AG09309 (cell line): ENCODE data around the gene NKD2.

ENCODE experiments used
- DNase-seq: peaks from one replicate; pipeline ENCODE4 v3.0.0-alpha.2; 2010; ENCODE audit warnings: low read depth
- H3K4me3 ChIP-seq: 2 replicates; pipeline ENCODE4 v1.5.1; 2011; ENCODE audit warnings: mild to moderate bottlenecking, low read depth, low read length, moderate library complexity; ENCODE audit not compliant: control insufficient read depth
- TF ChIP-seq, protein P1 (sequence below): IDR thresholded peaks from 2 replicates; pipeline ENCODE4 v1.5.1; 2011; ENCODE audit warnings: mild to moderate bottlenecking, low read depth, low read length, inconsistent platforms; ENCODE audit not compliant: insufficient read depth, control insufficient read depth; ENCODE audit errors: missing control alignments

Gene NKD2

GRCh38 chr5:1065891-1066650 is 57.5 kb downstream of the NKD2 start:
- TF ChIP-seq, protein P1, sequence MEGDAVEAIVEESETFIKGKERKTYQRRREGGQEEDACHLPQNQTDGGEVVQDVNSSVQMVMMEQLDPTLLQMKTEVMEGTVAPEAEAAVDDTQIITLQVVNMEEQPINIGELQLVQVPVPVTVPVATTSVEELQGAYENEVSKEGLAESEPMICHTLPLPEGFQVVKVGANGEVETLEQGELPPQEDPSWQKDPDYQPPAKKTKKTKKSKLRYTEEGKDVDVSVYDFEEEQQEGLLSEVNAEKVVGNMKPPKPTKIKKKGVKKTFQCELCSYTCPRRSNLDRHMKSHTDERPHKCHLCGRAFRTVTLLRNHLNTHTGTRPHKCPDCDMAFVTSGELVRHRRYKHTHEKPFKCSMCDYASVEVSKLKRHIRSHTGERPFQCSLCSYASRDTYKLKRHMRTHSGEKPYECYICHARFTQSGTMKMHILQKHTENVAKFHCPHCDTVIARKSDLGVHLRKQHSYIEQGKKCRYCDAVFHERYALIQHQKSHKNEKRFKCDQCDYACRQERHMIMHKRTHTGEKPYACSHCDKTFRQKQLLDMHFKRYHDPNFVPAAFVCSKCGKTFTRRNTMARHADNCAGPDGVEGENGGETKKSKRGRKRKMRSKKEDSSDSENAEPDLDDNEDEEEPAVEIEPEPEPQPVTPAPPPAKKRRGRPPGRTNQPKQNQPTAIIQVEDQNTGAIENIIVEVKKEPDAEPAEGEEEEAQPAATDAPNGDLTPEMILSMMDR, result no peak
- no peak for DNase-seq
- no peak overlapping the region for H3K4me3 ChIP-seq

GRCh38 chr5:1066676-1067075 is 58.1 kb downstream of the NKD2 start:
- DNase-seq, result no peak
- no peak overlapping the region for H3K4me3 ChIP-seq
- TF ChIP-seq, protein P1, result no peak

GRCh38 chr5:1067141-1068121 is 58.8 kb downstream of the NKD2 start:
- TF ChIP-seq, protein P1, result no peak
- no peak overlapping the region for H3K4me3 ChIP-seq
- no peak for DNase-seq

DNA sequence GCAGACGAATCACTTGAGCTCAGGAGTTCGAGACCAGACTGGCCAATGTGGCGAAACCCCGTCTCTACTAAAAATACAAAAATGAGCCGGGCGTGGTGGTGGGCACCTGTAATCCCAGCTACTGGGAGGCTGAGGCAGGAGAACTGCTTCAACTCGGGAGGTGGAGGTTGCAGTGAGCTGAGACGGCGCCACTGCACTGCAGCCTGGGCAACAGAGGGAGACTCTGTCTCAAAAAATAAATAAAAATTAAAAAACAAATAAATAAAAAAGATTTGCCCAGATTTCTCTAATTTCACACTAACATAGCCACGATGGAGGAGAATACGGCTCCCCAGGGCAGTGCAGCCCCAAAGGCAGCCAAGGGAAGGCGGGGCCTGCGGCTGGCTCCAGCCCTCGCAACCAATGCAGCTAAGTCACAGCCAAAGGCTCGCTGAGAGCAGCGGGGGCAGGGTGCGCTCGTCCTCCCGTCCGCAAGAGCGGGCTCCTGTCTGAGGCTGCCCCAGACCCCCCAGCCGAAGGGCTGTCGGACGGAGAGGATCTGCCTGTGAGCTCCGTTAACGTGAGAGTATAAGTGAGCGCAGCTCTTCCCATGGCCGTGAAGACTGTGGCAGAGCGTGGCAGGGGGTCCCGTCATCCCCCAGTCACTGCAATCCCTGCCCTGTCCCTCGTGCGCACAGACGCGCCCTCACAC is 59.7 kb downstream of the NKD2 start:
- TF ChIP-seq, protein P1, result no peak
- H3K4me3 ChIP-seq, result no peak overlapping the region
- DNase-seq, result no peak

- TF ChIP-seq, protein P1, result no peak
- H3K4me3 ChIP-seq, result no peak overlapping the region
Observed at GRCh38 chr5:1068895-1069719, 60.5 kb downstream of the NKD2 start.

More at GRCh38 chr5:1068895-1069719, 60.5 kb downstream of the NKD2 start:
- no peak for DNase-seq
